NCI-H82 treated with DMSO at 0.1 percent for 48 hours (cell line): ENCODE measurements around the gene TMEM87A.
"Not testable (repeated sequence)": the region's sequence is repeated elsewhere in the genome, so short reads cannot be mapped to it uniquely, and the experiment has no call there.

Source experiments
- DNase-seq: peaks from one replicate; lab custom pipeline; 2025; ENCODE audit not compliant: unreplicated experiment; lab: John Stamatoyannopoulos, UW

Gene TMEM87A

GRCh38 chr15:42273900-42274701 is 868 bp upstream of the TMEM87A start:
- DNase-seq, result peak; percentile 55

- no peak for DNase-seq
Observed at GRCh38 chr15:42270996-42271395, 2.2 kb downstream of the TMEM87A start.

- DNase-seq, result no peak
Observed at GRCh38 chr15:42270551-42270950, 2.7 kb downstream of the TMEM87A start.

GRCh38 chr15:42267286-42267685 is 5.9 kb downstream of the TMEM87A start:
- no peak for DNase-seq

GRCh38 chr15:42264795-42265194 is 8.4 kb downstream of the TMEM87A start:
- no peak for DNase-seq

GRCh38 chr15:42253300-42253699 is 19.9 kb downstream of the TMEM87A start:
- no peak for DNase-seq

- DNase-seq, result no peak
Observed at GRCh38 chr15:42240823-42241222, 32.4 kb downstream of the TMEM87A start.

GRCh38 chr15:42239528-42240182 is 33.6 kb downstream of the TMEM87A start:
- no peak for DNase-seq

GRCh38 chr15:42233107-42233506 is 40.1 kb downstream of the TMEM87A start:
- DNase-seq, result no peak

- no peak for DNase-seq
Observed at GRCh38 chr15:42232606-42233005, 40.6 kb downstream of the TMEM87A start.

- no peak for DNase-seq
Observed at GRCh38 chr15:42231088-42231487, 42.1 kb downstream of the TMEM87A start.

GRCh38 chr15:42228981-42229380 is 44.3 kb downstream of the TMEM87A start:
- DNase-seq, result not testable (repeated sequence)

- DNase-seq, result no peak
Observed at GRCh38 chr15:42228036-42228435, 45.2 kb downstream of the TMEM87A start.

GRCh38 chr15:42226648-42227047 is 46.6 kb downstream of the TMEM87A start:
- DNase-seq, result no peak

- no peak for DNase-seq
Observed at GRCh38 chr15:42220216-42220615, 53.0 kb downstream of the TMEM87A start.

- no peak for DNase-seq
Observed at GRCh38 chr15:42218953-42219592, 54.2 kb downstream of the TMEM87A start.

GRCh38 chr15:42217568-42217967 is 55.7 kb downstream of the TMEM87A start:
- no peak for DNase-seq

- DNase-seq, result peak; percentile 15
Observed at GRCh38 chr15:42215913-42216829, 57.1 kb downstream of the TMEM87A start.

- DNase-seq, result no peak
Observed at GRCh38 chr15:42214600-42214999, 58.6 kb downstream of the TMEM87A start.

- no peak for DNase-seq
Observed at GRCh38 chr15:42213511-42213910, 59.7 kb downstream of the TMEM87A start.

GRCh38 chr15:42210696-42211095 is 62.5 kb downstream of the TMEM87A start:
- DNase-seq, result no peak
